Sigmoid colon (tissue), 7 donors: ENCODE measurements around the gene THBS4. TPM values are rescaled to one million over a fixed set of nuclear protein-coding genes. Genes with fewer than 3 reads are reported as not detected.
A peak's percentile ranks its signal among the peaks of the same experiment; 100 is the strongest.

Source experiments
- DNase-seq: peaks from one replicate; pipeline ENCODE4 v3.0.0-alpha.2; 2019
- H3K27ac ChIP-seq, 4 donors: fragments of 200-600 bp; sonication (generic); one replicate each; pipeline ENCODE4 v1.5.1; 2016 to 2019; ENCODE audit warnings: mild to moderate bottlenecking in 1 of 4
- H3K27me3 ChIP-seq, 3 donors: fragments of 200-600 bp; sonication (generic); one replicate each; pipeline ENCODE4 v1.5.1; 2019; ENCODE audit warnings: mild to moderate bottlenecking in 1 of 3
- H3K36me3 ChIP-seq, 4 donors: fragments of 200-600 bp; sonication (generic); one replicate each; pipeline ENCODE4 v1.5.1; 2016 to 2019
- H3K4me1 ChIP-seq, 4 donors: fragments of 200-600 bp; sonication (generic); one replicate each; pipeline ENCODE4 v1.5.1; 2017 to 2019
- H3K4me3 ChIP-seq, 4 donors: fragments of 200-600 bp; sonication (generic); one replicate each; pipeline ENCODE4 v1.5.1; 2017 to 2019; ENCODE audit warnings: mild to moderate bottlenecking in 2 of 4, moderate library complexity in 1 of 4
- H3K9me3 ChIP-seq, 4 donors: fragments of 200-600 bp in 3 of 4; sonication (generic) in 3 of 4; one replicate each; pipeline versions ENCODE4 v1.5.1 to v1.6.1; 2013 to 2019
- EP300 ChIP-seq, 4 donors: sonication (generic); formaldehyde crosslinking; IDR thresholded peaks; one replicate each; pipeline ENCODE4 v1.6.1; 2017; ENCODE audit warnings: antibody characterized with exemption in 4 of 4
- POLR2A ChIP-seq, 2 donors: fragments of 450-650 bp; IDR thresholded peaks; one replicate each; pipeline ENCODE4 v1.6.1; 2016; ENCODE audit warnings: antibody characterized with exemption in 2 of 2, mild to moderate bottlenecking in 2 of 2, moderate library complexity in 2 of 2
- POLR2AphosphoS5 ChIP-seq, 4 donors: sonication (generic); formaldehyde crosslinking; IDR thresholded peaks; one replicate each; pipeline ENCODE4 v1.6.1; 2017; ENCODE audit warnings: antibody characterized with exemption in 4 of 4
- WGBS, 2 donors: extraction: QIAGEN DNeasy Blood & Tissue Kit; methylation state at CpG; one replicate each; pipeline ENCODE4 v1.1.7; 2013; 5-methylcytosine and 5-hydroxymethylcytosine counted together
- intact Hi-C: fragments of 100-400 bp; cut with DNase I; formaldehyde crosslinking; loops from one replicate; pipeline ENCODE4 v1.15.1; 2023
- polyA plus RNA-seq, 3 donors: library from polyadenylated mRNA; stranded (reverse); fragments of 200-250 nt; gene quantifications; one replicate each; pipeline ENCODE4 v1.2.3, GENCODE V29; 2013
- total RNA-seq, 4 donors: library from RNA; depleted of rRNA; stranded (reverse); fragments of >200 nt; gene quantifications; one replicate each; pipeline ENCODE4 v1.1.0, GENCODE V29; 2016
- TF ChIP-seq, protein P1 (sequence below), 4 experiments: fragments of 450-650 bp in 3 of 4; fragments of 200-600 bp in 1 of 4; IDR thresholded peaks; one replicate each; pipeline ENCODE4 v1.5.1; 2016 to 2019; ENCODE audit warnings: antibody characterized with exemption in 4 of 4, mild to moderate bottlenecking in 3 of 4, moderate library complexity in 2 of 4
- donor health status: healthy with polysubstance abuse.
- donor health status: Bipolar disorder and iron deficiency.
- donor health status: healthy.

The THBS4 gene
- total RNA-seq: 100 to 1,000 TPM in 2 of 4 donors, 10 to 100 TPM in 2; 55.3 to 585 (median 105) TPM
- polyA plus RNA-seq: 10 to 100 TPM in 1 of 3 donors, 1 to 10 TPM in 1, not detected in 1; 3.8 to 10.2 TPM

DNA sequence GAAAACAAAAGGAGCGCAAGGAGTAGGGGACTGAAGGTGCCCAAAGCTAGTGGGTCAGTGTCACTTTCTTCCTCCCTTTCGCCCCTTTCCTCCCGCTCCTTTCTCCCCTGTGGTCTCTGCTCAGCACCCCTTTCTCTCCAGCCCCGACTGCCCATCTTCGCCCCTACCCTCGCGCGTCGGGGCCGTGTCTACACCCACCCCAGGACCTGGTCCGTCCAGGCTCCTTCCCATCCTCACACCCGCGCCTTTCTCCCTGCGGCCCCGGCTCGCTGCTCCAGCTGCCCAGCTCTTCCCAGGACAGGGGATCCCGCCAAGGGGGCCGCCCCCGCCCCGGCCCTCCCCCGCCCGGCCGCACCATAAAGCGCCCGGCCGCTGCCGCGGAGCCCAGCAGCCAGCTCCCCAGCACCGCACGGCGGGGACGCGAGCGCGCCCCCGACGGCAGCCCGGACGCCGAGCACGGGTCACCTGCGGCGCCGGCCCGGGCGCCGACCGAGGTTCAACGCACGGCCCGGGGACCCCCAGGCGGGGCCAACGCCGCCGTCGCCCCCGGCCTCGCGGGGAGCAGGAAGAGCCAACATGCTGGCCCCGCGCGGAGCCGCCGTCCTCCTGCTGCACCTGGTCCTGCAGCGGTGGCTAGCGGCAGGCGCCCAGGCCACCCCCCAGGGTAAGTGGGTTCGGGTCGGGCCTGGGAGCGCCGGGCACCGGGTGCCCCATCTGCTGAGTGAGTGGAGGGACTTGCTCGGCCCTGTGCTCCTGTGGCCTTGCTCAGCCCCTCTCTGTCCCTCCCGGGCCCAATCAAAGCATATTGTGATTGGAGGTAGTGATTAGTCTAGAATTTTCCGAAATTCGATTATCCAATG is at the start of gene THBS4:
Gene THBS4 (plus strand): TSS at position 387 of the 860 bp plus-strand sequence. CDS start 190 bp downstream, at position 577.
- intact Hi-C loops: no loop called here
- no peak for TF ChIP-seq POLR2AphosphoS5 (IDR thresholded peaks at IDR 0.05)
- H3K4me3 ChIP-seq: peak within 1 kb of the TSS; percentile 16 to 45 (median 34)
- WGBS, 2 donors: 7% methylated on average over 76 of the region's 76 CpGs
- H3K9me3 ChIP-seq: no peaks in the 10 kb centered on the region
- H3K4me1 ChIP-seq: peaks cover 0 to 5% (median 2%) of the 10 kb centered on the region in 4 donors
- peak within 1 kb of the TSS in 2 of 4 donors; percentile 41 to 49 for H3K27ac ChIP-seq
- peaks cover 11 to 58% (median 31%) of the 10 kb centered on the region in 3 donors for H3K27me3 ChIP-seq
- DNase-seq: no peak
- H3K36me3 ChIP-seq: no peaks in the 10 kb centered on the region

DNA sequence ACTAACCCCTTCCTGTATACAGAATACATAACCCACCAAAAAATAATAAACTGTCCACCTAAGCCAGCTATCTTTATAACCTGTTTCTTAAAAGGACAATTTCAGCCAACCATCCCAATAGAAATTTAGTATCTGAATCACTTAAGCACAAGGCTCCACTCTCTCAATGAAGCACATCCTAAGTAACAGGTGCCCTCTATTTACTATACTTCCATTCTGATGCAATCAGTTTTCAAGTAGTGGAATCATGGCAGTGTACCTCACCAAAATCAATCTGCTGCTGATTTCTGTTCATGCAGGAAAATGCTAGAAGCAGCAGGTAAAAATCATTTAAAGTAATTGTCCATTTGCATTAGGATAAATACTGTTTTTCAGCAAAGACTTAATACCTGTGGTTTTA is 48.9 kb upstream of the THBS4 start:
- Histone ChIP-seq H3K27me3 (no peaks in the 10 kb centered on the region), H3K4me1 (peaks cover 0 to 11% (median 10%) of the 10 kb centered on the region in 4 donors), H3K9me3 (no peaks in the 10 kb centered on the region), H3K27ac (no peak overlapping the region), H3K4me3 (no peak overlapping the region), H3K36me3 (peaks cover 20 to 80% (median 29%) of the 10 kb centered on the region in 4 donors)
- no peak for TF ChIP-seq POLR2A (IDR thresholded peaks at IDR 0.05)
- TF ChIP-seq, protein P1, sequence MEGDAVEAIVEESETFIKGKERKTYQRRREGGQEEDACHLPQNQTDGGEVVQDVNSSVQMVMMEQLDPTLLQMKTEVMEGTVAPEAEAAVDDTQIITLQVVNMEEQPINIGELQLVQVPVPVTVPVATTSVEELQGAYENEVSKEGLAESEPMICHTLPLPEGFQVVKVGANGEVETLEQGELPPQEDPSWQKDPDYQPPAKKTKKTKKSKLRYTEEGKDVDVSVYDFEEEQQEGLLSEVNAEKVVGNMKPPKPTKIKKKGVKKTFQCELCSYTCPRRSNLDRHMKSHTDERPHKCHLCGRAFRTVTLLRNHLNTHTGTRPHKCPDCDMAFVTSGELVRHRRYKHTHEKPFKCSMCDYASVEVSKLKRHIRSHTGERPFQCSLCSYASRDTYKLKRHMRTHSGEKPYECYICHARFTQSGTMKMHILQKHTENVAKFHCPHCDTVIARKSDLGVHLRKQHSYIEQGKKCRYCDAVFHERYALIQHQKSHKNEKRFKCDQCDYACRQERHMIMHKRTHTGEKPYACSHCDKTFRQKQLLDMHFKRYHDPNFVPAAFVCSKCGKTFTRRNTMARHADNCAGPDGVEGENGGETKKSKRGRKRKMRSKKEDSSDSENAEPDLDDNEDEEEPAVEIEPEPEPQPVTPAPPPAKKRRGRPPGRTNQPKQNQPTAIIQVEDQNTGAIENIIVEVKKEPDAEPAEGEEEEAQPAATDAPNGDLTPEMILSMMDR (IDR thresholded peaks at IDR 0.05): no peak
- TF ChIP-seq POLR2AphosphoS5 (IDR thresholded peaks at IDR 0.05): no peak
- no peak for TF ChIP-seq EP300 (IDR thresholded peaks at IDR 0.05)
- intact Hi-C loops: no loop called here
- DNase-seq: no peak

DNA sequence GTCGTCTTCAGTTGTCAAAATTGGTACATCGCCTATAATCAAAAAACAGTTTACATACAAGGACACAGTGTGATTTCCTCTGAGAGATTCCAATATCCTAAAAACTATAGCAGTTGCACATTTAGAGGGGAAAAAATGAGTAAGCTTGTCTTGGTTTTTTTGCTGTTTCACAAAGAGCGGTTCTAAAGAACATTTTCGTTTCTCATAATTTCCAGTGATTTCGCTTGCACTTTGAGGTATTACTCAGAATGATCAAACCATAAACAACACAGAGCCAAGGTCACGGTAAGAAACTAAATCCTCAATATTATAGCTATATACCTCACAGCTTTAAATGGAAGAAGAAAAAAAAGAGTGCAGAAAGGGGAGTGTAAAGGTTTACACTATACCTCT is 44.9 kb upstream of the THBS4 start:
- intact Hi-C loops: loop anchor here (2.0 to 10.0 kb wide), 3 partner anchors 92 to 377 kb away; partner anchors contain the start of gene TENT2
- 62 to 82% methylated on average over 6 of the region's 6 CpGs for whole genome bisulfite sequencing, 2 donors
- H3K27ac ChIP-seq: peak overlapping the region; percentile 76 to 82 (median 78)

DNA sequence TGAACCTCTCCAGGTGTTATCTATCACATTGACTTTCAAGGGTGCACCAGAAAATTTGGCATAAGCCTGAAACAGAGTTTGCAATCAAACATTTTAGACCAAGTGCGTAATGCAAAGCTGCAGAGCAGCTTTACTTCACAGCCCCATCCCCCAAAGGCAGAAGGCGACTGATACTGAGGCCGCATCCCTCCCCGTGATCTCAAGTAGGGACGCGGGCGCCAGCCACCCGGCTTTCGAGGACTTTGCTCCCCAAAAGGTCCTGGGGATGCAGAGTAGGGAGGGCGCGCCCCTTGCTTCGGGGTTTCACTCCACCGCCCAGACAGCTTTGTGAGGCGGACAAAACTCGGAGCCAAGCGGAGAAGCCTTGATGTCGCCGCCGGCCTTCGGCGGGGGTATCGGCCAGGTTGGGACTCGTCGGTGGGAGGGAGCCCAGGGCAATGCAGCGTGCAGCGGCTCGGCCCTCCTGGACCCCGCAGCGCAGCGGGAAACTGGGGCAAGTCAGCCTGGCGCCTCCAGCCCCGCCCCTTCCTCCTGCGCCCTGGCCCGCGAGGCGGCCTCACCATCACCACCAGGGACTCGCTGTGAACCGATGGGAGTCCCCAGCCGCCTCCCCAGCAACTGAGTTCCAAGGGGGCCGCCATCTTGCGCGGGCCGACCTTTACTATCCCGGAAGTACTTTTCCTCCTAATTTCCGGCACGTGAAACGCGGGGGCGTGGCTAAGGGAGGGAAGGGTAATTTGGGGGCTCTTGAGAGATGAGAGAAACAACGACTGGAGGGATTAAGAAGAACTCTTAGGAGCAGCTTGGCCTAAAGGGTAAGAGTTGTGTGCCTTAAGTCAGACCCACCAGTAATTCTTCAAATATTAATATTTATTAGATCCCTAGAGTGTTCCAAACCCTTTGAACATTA is 44.3 kb upstream of the THBS4 start, which contains the start of gene MTX3:
Gene MTX3 (minus strand): TSS at position 665 of the 910 bp plus-strand sequence. CDS start 24 bp downstream, at position 641.
- Histone ChIP-seq H3K4me3 (peak within 1 kb of the TSS; percentile 64 to 90 (median 88)), H3K27me3 (no peaks in the 10 kb centered on the region), H3K27ac (peak within 1 kb of the TSS; percentile 76 to 82 (median 78)), H3K36me3 (peaks cover 0 to 34% (median 9%) of the 10 kb centered on the region in 4 donors), H3K4me1 (peaks cover 0 to 18% (median 17%) of the 10 kb centered on the region in 4 donors), H3K9me3 (no peaks in the 10 kb centered on the region)
- peak in 1 of 2 donors; percentile 38 for TF ChIP-seq POLR2A (IDR thresholded peaks at IDR 0.05)
- TF ChIP-seq POLR2AphosphoS5 (IDR thresholded peaks at IDR 0.05): peak; percentile 38 to 80 (median 73)
- TF ChIP-seq EP300 (IDR thresholded peaks at IDR 0.05): no peak
- DNase-seq: peak; percentile 89
- intact Hi-C loops: loop anchor here (2.0 to 10.0 kb wide), 3 partner anchors 91 to 378 kb away; partner anchors contain the start of gene TENT2
- 3 to 4% methylated on average over 50 of the region's 50 CpGs for WGBS, 2 donors

More for the DNA sequence above, 44.9 kb upstream of the THBS4 start:
- no peaks in the 10 kb centered on the region for H3K27me3 ChIP-seq
- peaks cover 0 to 40% (median 11%) of the 10 kb centered on the region in 4 donors for H3K36me3 ChIP-seq
- TF ChIP-seq POLR2AphosphoS5 (IDR thresholded peaks at IDR 0.05) (no peak), EP300 (IDR thresholded peaks at IDR 0.05) (no peak), POLR2A (IDR thresholded peaks at IDR 0.05) (no peak)
- TF ChIP-seq, protein P1 (IDR thresholded peaks at IDR 0.05): no peak
- no peaks in the 10 kb centered on the region for H3K9me3 ChIP-seq
- H3K4me1 ChIP-seq: peaks cover 0 to 18% (median 17%) of the 10 kb centered on the region in 4 donors
- peak overlapping the region; percentile 64 to 90 (median 88) for H3K4me3 ChIP-seq
- DNase-seq: no peak
